ENCODE data around the gene THSD4.
"Not testable (repeated sequence)": the region's sequence is repeated elsewhere in the genome, so short reads cannot be mapped to it uniquely, and the experiment has no call there.

THSD4 gene

DNA sequence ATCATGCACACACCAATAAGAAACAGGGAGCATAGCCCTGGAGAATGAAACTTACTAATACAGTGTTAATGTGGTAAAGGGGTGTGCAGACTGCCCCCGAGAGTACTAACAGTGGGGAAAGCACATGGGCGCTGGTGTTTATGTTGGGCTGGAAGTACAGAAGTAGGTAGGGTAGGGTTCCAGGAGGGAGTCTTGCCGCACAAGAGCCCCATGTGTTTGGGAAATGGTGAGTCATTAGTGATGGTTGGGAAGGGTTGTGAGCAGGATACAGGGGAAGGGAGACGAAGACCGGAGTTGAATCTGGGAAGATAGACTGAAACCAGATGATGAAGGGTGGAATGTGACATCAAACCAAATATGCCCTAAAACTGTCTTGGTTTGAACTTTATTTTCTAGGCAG lies 117.1 kb downstream of the THSD4 start:
- no peak for DNase-seq

DNA sequence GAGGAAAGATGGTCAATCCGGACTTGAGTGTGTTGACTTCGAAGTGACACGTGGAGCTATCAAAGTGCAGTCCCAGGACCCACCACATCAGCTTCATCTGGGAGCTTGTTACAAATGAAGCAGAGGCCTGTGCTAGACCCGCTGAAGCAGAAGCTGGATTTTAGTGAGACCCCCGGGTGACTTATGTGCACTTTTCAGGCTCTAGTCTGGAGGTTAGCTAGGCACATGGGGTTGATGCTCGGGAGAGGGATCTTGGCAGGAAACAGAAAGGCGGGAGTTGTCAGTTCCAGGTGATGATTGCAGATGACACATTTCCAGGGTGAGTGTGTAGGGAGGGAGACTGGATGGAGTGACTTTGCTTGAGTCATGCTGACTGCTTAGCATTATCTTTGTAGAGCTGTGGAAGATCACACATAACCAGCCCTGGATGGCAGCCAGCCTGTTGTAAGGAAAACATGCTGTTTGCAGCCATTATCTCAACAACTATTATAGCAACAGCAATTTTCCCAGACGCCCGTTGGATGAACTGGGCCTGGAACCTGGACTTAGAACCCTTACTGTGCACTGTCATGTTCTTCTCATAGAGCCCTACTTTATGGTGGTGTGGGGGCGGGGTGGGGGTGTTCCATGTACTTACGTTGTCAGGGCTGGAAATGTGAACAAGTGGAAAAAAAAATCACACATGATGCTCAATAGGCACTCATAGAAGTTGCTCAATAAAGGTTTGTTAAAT lies 122.4 kb downstream of the THSD4 start:
- DNase-seq = no peak

GRCh38 chr15:71238926-71239325 lies 123.7 kb downstream of the THSD4 start:
- no peak for DNase-seq

- DNase-seq = no peak
These were observed 124.5 kb downstream of the THSD4 start for GRCh38 chr15:71239592-71240364.

DNA sequence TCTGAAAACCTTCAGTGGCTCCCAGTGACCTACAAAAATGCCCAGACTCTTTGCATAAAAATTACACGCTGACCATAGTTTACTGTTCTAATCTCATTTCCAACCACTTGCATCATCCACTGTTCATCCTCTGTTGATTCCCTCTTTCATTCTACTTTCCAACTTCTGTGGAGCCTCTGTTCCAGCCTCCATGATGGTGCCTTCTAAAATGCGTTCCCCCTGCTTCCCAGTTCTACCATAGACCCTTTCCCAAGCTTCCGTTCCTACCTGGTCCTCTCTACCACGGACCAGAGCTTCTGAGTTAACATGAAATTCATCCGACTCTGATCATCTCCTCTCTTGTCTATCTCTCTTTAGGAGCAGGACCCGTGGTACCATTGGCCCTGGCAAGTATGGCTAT lies 127.0 kb downstream of the THSD4 start:
- DNase-seq = no peak

DNA sequence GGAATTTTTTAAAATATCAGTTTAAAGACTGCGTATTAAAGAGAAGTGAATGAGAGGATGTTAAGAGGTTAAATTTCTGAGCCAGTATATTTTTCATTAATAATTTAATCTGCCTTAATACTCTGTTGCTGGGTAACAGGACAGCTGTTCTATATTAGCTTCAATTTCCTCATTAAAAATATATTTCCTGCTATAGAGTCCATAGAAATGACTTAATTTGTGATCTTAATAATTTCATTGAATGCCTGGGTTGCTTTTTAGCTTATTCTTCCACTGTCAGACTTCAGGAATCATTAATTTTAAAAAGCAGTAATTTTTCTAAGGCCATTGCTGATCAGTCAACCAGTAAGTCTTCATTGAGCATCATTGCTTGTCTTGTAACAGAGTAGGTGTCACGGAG lies 129.0 kb downstream of the THSD4 start:
- no peak for DNase-seq

DNA sequence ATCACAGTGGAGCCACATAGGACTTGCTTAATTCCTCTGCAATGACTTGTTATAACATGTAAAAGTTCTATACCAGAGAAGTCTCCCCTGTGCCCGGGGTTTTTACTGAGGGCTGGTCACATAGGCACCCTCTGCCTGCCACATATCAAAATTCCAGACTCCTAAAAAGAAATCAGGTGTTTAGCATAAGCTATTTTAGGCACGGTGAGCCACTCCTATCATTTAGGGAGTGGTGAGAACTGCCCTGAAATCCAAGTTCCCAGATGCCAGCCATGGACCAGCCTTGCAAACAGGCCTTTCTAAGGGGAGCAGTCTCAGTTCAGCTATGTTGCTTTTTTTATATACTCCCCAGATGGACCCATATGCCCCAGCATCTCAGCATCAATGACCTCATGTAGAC lies 130.3 kb downstream of the THSD4 start:
- DNase-seq = no peak

- no peak for DNase-seq
These were observed 133.1 kb downstream of the THSD4 start for GRCh38 chr15:71248386-71248785.

DNA sequence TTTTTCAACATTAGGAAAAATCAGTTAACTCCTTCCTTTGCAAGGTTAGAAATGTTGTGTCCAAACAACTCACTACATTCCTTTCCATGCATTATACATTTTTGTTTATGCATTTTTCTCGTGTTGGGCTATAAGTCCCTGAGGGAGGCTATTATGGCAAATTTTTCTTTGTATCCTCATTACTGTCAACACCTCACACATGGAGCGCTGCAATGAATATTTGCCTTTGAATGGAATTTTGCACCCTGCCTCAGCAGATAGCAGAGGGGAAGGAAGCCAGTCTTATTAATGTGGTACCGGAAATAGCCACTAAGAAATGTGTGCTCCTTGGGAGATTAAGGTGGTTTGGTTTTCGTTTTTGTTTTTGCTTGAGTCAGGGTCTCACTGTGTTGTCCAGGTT lies 134.7 kb downstream of the THSD4 start:
- no peak for DNase-seq

- no peak for DNase-seq
These were observed 135.8 kb downstream of the THSD4 start for GRCh38 chr15:71250936-71251583.

DNA sequence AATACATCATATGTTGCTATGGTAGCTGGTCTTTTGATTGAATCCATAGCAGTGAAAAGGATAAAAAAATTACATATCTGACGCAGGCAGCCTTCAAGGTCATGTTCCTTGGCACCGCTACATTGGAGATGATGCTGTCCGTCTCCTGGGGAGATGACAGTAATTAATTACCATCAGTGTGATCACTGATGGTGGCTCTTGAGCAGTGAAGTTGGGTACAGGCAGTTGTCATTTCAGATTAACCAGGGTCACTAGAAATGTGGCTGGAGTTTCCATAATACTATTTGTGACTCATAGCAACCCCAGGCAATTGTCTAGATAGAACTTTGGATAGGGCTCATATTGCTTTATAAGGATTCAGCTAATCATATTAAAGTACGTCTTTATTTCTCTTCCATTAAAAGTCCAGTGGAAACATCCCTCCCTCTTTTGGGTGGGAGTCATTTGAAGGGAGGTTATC lies 136.3 kb downstream of the THSD4 start:
- no peak for DNase-seq

GRCh38 chr15:71252044-71252739 lies 136.9 kb downstream of the THSD4 start:
- no peak for DNase-seq

- DNase-seq = no peak
These were observed 137.4 kb downstream of the THSD4 start for GRCh38 chr15:71252740-71253047.

DNA sequence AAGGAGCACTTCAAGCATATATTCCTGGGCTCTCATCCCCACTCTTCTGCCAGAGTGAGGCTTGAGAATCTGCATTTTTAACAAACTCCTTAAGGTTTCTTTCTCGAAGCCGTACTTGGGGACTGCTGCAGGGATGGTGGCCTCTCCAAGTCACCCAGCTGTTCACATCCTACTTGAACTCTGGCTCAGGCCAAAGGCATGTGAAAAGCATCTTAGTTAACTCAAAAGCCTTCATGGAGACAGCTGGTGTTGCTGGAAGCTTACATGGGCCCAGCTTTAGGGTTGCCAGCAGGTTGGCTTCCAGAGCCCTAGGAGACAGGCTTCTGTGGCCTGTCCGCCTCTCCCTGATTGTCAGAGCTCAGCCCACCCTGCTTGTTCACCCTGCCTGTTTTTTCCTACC lies 139.2 kb downstream of the THSD4 start:
- no peak for DNase-seq

- DNase-seq = no peak
These were observed 141.8 kb downstream of the THSD4 start for GRCh38 chr15:71256934-71257664.

GRCh38 chr15:71259866-71260265 lies 144.6 kb downstream of the THSD4 start:
- no peak for DNase-seq

DNA sequence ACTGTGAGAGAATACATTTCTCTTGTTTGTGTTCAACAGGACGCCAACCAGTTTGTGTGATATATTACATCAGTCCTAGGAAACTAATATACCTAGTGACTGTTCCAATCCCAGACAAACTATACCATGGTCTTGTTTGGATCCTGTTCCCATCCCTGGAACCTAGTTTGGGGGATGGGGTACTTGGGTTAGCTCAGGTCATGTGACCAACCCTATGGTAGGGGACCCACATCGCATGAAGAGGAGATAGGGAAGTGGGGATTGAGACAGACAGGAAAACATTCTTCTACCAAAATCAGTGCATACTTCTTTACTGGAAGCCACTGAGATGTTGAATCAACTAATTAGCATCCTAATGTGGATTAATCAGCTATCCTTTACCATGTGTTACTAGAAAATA lies 146.1 kb downstream of the THSD4 start:
- DNase-seq = no peak

DNA sequence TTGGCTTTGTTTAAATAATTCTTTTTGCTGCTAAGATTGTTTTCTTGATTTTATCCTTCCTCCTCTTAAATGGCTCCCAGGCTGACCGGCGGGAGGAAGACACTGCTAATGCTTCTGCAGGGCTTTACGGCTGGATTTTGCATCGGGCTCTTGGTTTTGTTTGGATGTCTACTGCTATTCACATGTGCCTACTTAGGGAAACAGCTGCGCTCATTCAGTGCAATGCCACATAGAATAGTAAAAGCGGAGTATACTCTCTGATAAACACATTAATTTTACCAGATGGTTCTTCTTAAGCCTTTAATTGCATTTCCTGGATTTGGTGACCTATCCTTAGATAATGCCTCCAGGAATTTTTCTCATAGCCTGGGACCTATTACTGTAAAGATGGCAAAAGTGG lies 146.6 kb downstream of the THSD4 start:
- DNase-seq = no peak

DNA sequence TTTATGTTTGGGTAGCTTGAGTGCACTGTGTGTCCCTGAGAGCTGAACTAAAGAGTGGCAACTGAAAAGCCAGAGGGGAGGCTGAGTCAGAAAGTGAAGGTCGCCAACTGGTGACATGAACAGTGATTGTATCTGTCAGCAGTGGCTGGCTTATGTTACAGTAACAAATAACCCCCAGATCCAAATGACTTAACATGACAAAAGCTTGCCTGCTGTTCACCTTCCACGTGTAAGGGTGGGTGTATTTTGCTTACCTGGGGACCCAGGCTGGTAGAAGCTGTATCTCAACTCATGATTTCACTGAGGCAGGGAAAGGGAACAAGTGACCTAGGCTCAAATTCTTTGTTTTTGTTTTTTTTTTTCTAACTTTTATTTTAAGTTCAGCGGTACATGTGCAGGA lies 147.3 kb downstream of the THSD4 start:
- DNase-seq = no peak

DNA sequence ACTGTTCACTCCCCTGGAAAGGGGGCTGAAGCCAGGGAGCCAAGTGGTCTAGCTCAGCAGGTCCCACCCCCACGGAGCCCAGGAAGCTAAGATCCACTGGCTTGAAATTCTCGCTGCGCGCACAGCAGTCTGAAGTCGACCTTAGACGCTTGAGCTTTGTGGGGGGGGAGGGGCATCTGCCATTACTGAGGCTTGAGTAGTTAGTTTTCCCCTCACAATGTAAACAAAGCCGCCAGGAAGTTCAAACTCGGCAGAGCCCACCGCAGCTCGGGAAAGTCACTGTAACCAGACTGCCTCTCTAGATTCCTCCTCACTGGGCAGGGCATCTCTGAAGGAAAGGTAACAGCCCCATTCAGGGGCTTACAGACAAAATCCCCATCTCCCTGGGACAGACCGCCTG lies 150.3 kb downstream of the THSD4 start:
- DNase-seq = not testable (repeated sequence)

- DNase-seq = no peak
These were observed 156.1 kb downstream of the THSD4 start for GRCh38 chr15:71271327-71271726.

- no peak for DNase-seq
These were observed 157.7 kb downstream of the THSD4 start for GRCh38 chr15:71272932-71273331.
